K562 (cell line): ENCODE results near the gene ZNRF3. TPM values are rescaled to one million over a fixed set of nuclear protein-coding genes. Genes with fewer than 3 reads are reported as not detected.

Experiments used
- ATAC-seq: fragments of 200-7000 bp; cut with Tn5 transposase; 3 replicates; pipeline ENCODE4 v1.9.1; 2020; ENCODE audit warnings: moderate library complexity
- BruUV-seq: library from RNA; stranded (reverse); fragments of 400-500 nt; replicated peaks from 2 replicates; lab custom pipeline; 2021; lab: Mats Ljungman, UMichigan
- CTCF ChIA-PET: fragments of 300-600 bp; formaldehyde crosslinking; extraction: SDS; loops from one replicate; lab custom pipeline; 2021; ENCODE audit warnings: low intra/inter-chr PET ratio; lab: Yijun Ruan, JAX
- POLR2A ChIA-PET: fragments of 300-600, 350-650 bp; sonication (Branson Sonifier 250); formaldehyde crosslinking; extraction: SDS; loops from one replicate; lab custom pipeline; 2021; ENCODE audit warnings: antibody characterized with exemption, inconsistent platforms; lab: Yijun Ruan, JAX
- DNase-seq, 4 experiments: peaks; one replicate each; pipeline versions ENCODE4 v3.0.0 to v3.0.0-alpha.2; 2011 to 2018; ENCODE audit warnings: low spot score in 3 of 4, mixed read lengths in 3 of 4; ENCODE audit errors: extremely low read depth in 1 of 4
- FAIRE-seq: peaks from 2 replicates; lab custom pipeline; 2011; peaks lifted over from hg19 to GRCh38; lab: Jason Lieb, UNC
- H2AFZ ChIP-seq: 2 replicates; pipeline ENCODE4 v1.6.0; 2011; ENCODE audit warnings: low read depth, low read length, control low read depth, inconsistent platforms
- H3K27ac ChIP-seq: fragments of 200-600 bp; 3 replicates; pipeline ENCODE4 v1.8.0; 2011; ENCODE audit warnings: low read depth, mild to moderate bottlenecking, control low read depth, inconsistent platforms, low read length, moderate library complexity, mixed read lengths; ENCODE audit errors: extremely low read depth
- H3K27me3 ChIP-seq, 2 experiments: fragments of 300-600 bp in 1 of 2; 2 replicates in 1 of 2; 3 replicates in 1 of 2; pipeline versions ENCODE4 v1.6.0 to v1.8.0; 2011; ENCODE audit warnings: inconsistent platforms in 2 of 2, low read length in 2 of 2, mild to moderate bottlenecking in 1 of 2, mixed read lengths in 1 of 2, moderate library complexity in 1 of 2; ENCODE audit not compliant: control insufficient read depth in 2 of 2, insufficient read depth in 2 of 2
- H3K36me3 ChIP-seq: fragments of 300-600 bp; 3 replicates; pipeline ENCODE4 v1.8.0; 2011; ENCODE audit warnings: mild to moderate bottlenecking, low read length, inconsistent platforms; ENCODE audit not compliant: control insufficient read depth, insufficient read depth
- H3K4me1 ChIP-seq, 2 experiments: fragments of 200-600 bp in 1 of 2; replicated peaks in 1 of 2; 2 replicates in 1 of 2; 3 replicates in 1 of 2; pipeline versions ENCODE4 v1.5.1 to v1.8.0; 2011; ENCODE audit warnings: inconsistent platforms in 2 of 2, low read length in 2 of 2, mild to moderate bottlenecking in 1 of 2, mixed read lengths in 1 of 2, moderate library complexity in 1 of 2; ENCODE audit not compliant: control insufficient read depth in 2 of 2, insufficient read depth in 2 of 2
- H3K4me2 ChIP-seq: 2 replicates; pipeline ENCODE4 v1.6.1; 2011; ENCODE audit warnings: low read length, control low read depth, inconsistent platforms, mixed read lengths; ENCODE audit not compliant: insufficient read depth
- H3K4me3 ChIP-seq: fragments of 200-600 bp; sonication (generic), shearing (Covaris generic); 2 replicates; pipeline ENCODE4 v1.5.1; 2016; ENCODE audit warnings: control low read depth, inconsistent platforms
- H3K79me2 ChIP-seq: fragments of 200-600 bp; 3 replicates; pipeline ENCODE4 v1.8.0; 2011; ENCODE audit warnings: low read length, inconsistent platforms; ENCODE audit not compliant: control insufficient read depth, insufficient read depth
- H3K9ac ChIP-seq, 2 experiments: 2 replicates each; pipeline versions ENCODE4 v1.6.0 to v1.6.1; 2011; ENCODE audit warnings: low read depth in 2 of 2, low read length in 2 of 2, control low read depth in 1 of 2, inconsistent platforms in 1 of 2, mild to moderate bottlenecking in 1 of 2, mixed read lengths in 1 of 2; ENCODE audit not compliant: insufficient read depth in 1 of 2
- H3K9me1 ChIP-seq: one replicate; pipeline ENCODE4 v1.6.0; 2011; ENCODE audit warnings: inconsistent platforms, mild to moderate bottlenecking, low read length, moderate library complexity; ENCODE audit not compliant: control insufficient read depth, insufficient read depth
- H3K9me3 ChIP-seq: replicated peaks from 2 replicates; pipeline ENCODE4 v1.5.1; 2011; ENCODE audit warnings: low read depth, low read length, inconsistent platforms; ENCODE audit not compliant: control insufficient read depth, insufficient read depth
- H4K20me1 ChIP-seq: replicated peaks from 2 replicates; pipeline ENCODE4 v1.6.1; 2011; ENCODE audit warnings: low read length, inconsistent platforms, mixed read lengths; ENCODE audit not compliant: control insufficient read depth, insufficient read depth
- KLF16 ChIP-seq: IDR thresholded peaks from 2 replicates; pipeline ENCODE4 v1.6.1; 2016; ENCODE audit warnings: antibody characterized with exemption
- NR2F6 ChIP-seq: fragments of 450-650 bp; formaldehyde crosslinking; IDR thresholded peaks from 2 replicates; pipeline ENCODE4 v1.4.0; 2020; ENCODE audit warnings: mild to moderate bottlenecking
- RHOXF2B ChIP-seq: fragments of 250-450 bp; sonication (Bioruptor Pico); conservative IDR thresholded peaks from 2 replicates; pipeline ENCODE4 v1.5.1; 2021
- STAT5B ChIP-seq: fragments of 250-450 bp; sonication (Bioruptor Pico); IDR thresholded peaks from 2 replicates; pipeline ENCODE4 v1.8.0; 2021; ENCODE audit warnings: mild to moderate bottlenecking, inconsistent platforms
- TARDBP ChIP-seq: fragments of 450-650 bp; IDR thresholded peaks from 2 replicates; pipeline ENCODE4 v1.6.1; 2016
- ZNF511 ChIP-seq: sonication (generic); formaldehyde crosslinking; IDR thresholded peaks from 2 replicates; pipeline ENCODE4 v1.8.0; 2022; ENCODE audit warnings: mild to moderate bottlenecking, missing genetic modification reagents
- WGBS: fragments of 100-300 bp; shearing (Covaris generic); methylation state at CpG from one replicate; pipeline ENCODE4 v1.1.6; 2016; ENCODE audit warnings: low coverage, mixed read lengths; ENCODE audit not compliant: insufficient coverage; ENCODE audit errors: missing lambda C conversion rate; 5-methylcytosine and 5-hydroxymethylcytosine counted together
- in situ Hi-C: fragments of 300-500 bp; cut with MboI; formaldehyde crosslinking; loops from 4 replicates; pipeline ENCODE4 v1.15.0; 2018; ENCODE audit warnings: inconsistent platforms, mixed read lengths
- intact Hi-C: fragments of 100-400 bp; cut with micrococcal nuclease; formaldehyde crosslinking; loops from 2 replicates; pipeline ENCODE4 v1.14.2; 2022
- polyA plus RNA-seq, 8 experiments: library from polyadenylated mRNA; depleted of rRNA in 4 of 8; stranded (reverse) in 5 of 8; unstranded in 3 of 8; fragments of >200 nt; fragmentation: Nextera tagmentation in 2 of 8; fragmentation: Illumina TruSeq in 1 of 8; extraction: Ambion mirVana in 2 of 8; extraction: Trizol in 1 of 8; gene quantifications; 2 replicates each; pipeline versions ENCODE4 v1.2.1 to v1.2.3, GENCODE V29; 2011 to 2014; ENCODE audit warnings: inconsistent platforms in 1 of 8, missing spikeins in 1 of 8
- total RNA-seq, 7 experiments: library from RNA; depleted of rRNA in 6 of 7; stranded (reverse); fragments of >200 nt in 6 of 7; fragmentation: Illumina TruSeq in 2 of 7; extraction: Trizol in 2 of 7; gene quantifications; 2 replicates each; pipeline versions ENCODE4 v1.2.1 to v1.2.3, GENCODE V29; 2011 to 2021; ENCODE audit warnings: low replicate concordance in 1 of 7
- TF ChIP-seq, protein P1 (sequence below): fragments of 450-650 bp; IDR thresholded peaks from 2 replicates; pipeline ENCODE4 v1.6.1; 2017; ENCODE audit warnings: antibody characterized with exemption

Gene ZNRF3
- total and polyA plus RNA-seq, 9 of the 15 experiments (the other 6 are each of a cell fraction or from before 2014, with no cell fraction given), result 0.41 to 5.9 (median 1.7) TPM

DNA sequence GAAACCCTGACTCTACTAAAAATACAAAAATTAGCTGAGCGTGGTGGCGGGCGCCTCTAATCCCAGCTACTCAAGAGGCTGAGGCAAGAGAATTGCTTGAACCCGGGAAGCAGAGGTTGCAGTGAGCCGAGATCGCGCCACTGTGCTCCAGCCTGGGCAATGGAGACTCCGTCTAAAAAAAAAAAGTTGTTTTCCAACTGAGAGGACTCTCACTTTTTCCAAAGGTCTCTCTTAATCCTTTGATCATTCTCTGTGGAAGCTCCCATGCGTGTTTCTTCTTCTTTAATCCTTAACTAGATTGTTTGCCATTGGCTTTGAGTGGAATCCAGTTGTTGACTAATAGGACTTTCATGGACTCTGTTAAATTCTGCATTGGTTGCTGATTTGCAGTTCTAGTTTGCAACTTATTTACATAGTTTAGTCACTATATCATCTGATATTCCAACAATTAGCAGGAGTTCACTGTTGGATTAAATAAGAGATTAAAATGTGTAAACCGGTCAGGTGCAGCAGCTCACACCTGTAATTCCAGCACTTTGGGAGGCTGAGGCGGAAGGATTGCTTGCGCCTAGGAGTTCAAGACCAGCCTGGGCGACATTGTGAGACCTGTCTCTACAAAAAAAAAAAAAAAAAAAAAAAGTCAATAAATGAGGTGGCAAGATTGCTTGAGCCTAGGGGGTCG, 98.6 kb downstream of the ZNRF3 start (continued):
- TF ChIP-seq NR2F6, result no peak

GRCh38 chr22:28983190-28983589, 99.8 kb downstream of the ZNRF3 start:
- H2AFZ ChIP-seq, result no peak overlapping the region
- no peak for DNase-seq
- no peak overlapping the region for H3K4me2 ChIP-seq
- ChIA-PET CTCF (no interaction called here), POLR2A (interaction anchor here (0.6 to 1.1 kb wide), 2 partner anchors 50 to 1010 kb away, joined by 3 read pairs; no protein-coding TSS in a partner anchor)
- in situ Hi-C loops (no loop called here), intact Hi-C loops (no loop called here)
- peaks cover 13% of the 10 kb centered on the region; the same call in 2 of the 3 replicates for H3K36me3 ChIP-seq
- TF ChIP-seq KLF16 (no peak), RHOXF2B (CRISPR knock-in tag) (no peak), TARDBP (no peak), ZNF511 (no peak), STAT5B (CRISPR knock-in tag) (no peak)
- TF ChIP-seq, protein P1, sequence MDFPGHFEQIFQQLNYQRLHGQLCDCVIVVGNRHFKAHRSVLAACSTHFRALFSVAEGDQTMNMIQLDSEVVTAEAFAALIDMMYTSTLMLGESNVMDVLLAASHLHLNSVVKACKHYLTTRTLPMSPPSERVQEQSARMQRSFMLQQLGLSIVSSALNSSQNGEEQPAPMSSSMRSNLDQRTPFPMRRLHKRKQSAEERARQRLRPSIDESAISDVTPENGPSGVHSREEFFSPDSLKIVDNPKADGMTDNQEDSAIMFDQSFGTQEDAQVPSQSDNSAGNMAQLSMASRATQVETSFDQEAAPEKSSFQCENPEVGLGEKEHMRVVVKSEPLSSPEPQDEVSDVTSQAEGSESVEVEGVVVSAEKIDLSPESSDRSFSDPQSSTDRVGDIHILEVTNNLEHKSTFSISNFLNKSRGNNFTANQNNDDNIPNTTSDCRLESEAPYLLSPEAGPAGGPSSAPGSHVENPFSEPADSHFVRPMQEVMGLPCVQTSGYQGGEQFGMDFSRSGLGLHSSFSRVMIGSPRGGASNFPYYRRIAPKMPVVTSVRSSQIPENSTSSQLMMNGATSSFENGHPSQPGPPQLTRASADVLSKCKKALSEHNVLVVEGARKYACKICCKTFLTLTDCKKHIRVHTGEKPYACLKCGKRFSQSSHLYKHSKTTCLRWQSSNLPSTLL, result no peak
- BruUV-seq, result no TSS peak
- H3K79me2 ChIP-seq, result no peaks in the 10 kb centered on the region
- H3K4me1 ChIP-seq, result peaks cover 0 to 7% of the 10 kb centered on the region in 2 experiments; a peak in 3 of 5 replicates
- H3K4me3 ChIP-seq, result no peak overlapping the region
- 0 out of 2 replicates have a peak, but pooled peaks cover 3% of the 10 kb centered on the region for H4K20me1 ChIP-seq
- no peaks in the 10 kb centered on the region for H3K9me1 ChIP-seq
- no peak for ATAC-seq
- H3K9ac ChIP-seq, result no peak overlapping the region
- no peak overlapping the region for H3K27ac ChIP-seq
- 90% methylated on average over 5 of the region's 7 CpGs for WGBS
- no peaks in the 10 kb centered on the region for H3K27me3 ChIP-seq
- FAIRE-seq, result no peak
- H3K9me3 ChIP-seq, result no peaks in the 10 kb centered on the region
